CD4-positive, alpha-beta T cell treated with Interleukin-2 at 100 ng/mL for 4 hours (primary cell): Measurements from ENCODE around the gene RHOT2.

ENCODE experiments used
- DNase-seq: peaks from one replicate; pipeline ENCODE4 v3.0.0-alpha.2; 2020; ENCODE audit warnings: low spot score

The RHOT2 gene

GRCh38 chr16:632486-633335 lies 35.2 kb upstream of the RHOT2 start:
- no peak for DNase-seq

GRCh38 chr16:633336-634050 lies 34.4 kb upstream of the RHOT2 start:
- no peak for DNase-seq

GRCh38 chr16:634051-634670 lies 33.8 kb upstream of the RHOT2 start:
- DNase-seq: no peak

GRCh38 chr16:634996-635395 lies 32.9 kb upstream of the RHOT2 start:
- DNase-seq: no peak

DNA sequence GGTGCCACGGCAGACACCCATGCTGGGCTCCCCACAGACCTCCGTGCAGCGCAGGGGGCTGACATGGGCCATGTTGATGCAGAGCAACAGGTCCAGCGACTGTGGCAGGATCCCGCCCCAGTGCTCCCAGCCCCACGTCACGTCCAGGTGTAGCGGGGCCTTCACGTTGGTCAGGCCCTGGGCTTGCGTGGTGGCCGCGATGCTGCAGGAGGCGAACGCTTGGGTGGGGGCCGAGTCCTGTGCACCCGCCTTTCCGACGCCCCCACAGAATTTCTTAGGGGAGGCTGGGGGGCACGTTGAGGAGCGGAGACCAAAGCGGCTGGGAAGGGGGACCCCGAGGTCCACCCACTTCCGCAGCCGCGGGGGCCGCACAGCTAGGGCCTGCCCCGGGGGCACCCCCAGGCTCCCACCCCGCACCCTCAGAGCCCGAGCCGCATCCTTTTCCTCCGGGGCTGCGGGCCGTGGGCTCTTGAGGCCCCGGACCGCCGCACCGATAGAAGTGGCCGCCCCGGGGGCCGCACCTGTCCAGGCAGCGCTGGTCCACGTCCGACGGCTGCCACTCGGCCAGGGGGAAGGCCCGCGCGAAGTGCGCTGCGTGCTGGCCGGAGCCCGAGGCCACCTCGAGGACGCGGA lies 32.2 kb upstream of the RHOT2 start:
- DNase-seq: no peak

- peak; percentile 94 for DNase-seq
Observed at GRCh38 chr16:636206-637080, 31.5 kb upstream of the RHOT2 start, which contains the start of gene METTL26. Gene METTL26, minus strand, starts transcription at chr16:636305. Its CDS starts 15 bp downstream, at chr16:636290.

DNA sequence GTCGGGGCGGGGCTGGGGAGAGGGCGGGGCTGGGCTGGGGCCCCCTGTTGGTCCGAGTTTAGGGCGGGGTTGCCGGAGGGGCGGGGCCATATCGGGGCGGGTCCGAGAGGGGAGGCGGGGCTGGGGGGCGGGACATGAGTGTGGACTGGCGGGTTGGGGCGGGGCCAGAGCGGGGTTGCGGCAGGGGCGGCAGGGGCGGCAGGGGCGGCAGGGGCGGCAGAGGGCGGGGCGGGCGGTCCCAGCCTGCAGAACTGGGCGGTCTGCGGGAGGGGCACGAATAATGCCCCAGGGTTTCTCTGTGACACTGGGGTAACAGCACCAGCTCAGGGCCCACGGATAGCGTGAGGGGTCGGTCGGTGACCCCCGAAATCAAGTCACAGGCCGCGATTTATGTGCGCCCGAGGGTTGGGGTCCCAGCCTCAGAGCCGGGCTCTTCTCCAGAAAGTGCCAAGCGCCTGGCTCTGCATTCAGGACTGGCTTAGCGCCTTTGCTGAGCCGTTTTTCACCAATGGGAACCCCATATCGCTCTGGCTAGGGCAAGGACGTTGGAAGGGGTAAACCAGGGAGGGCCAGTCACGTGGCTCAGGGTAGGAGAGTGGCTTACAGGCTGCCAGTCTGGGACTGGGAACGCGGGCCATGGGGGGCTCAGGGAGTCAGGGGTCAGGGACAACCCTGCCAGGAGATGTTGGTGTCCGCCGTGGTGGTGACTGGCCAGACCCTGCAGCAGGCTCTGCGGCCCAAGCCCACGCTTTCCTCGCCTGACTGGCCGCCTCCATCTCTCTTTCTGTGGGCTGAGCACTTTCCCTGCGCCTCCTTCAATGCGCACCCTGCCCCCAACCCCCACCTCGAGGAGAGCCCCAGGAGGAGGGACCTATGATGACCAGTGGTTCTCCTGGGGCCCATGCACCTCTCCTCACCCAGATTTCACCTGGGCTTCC lies 30.6 kb upstream of the RHOT2 start:
- DNase-seq: peak; percentile 86

DNA sequence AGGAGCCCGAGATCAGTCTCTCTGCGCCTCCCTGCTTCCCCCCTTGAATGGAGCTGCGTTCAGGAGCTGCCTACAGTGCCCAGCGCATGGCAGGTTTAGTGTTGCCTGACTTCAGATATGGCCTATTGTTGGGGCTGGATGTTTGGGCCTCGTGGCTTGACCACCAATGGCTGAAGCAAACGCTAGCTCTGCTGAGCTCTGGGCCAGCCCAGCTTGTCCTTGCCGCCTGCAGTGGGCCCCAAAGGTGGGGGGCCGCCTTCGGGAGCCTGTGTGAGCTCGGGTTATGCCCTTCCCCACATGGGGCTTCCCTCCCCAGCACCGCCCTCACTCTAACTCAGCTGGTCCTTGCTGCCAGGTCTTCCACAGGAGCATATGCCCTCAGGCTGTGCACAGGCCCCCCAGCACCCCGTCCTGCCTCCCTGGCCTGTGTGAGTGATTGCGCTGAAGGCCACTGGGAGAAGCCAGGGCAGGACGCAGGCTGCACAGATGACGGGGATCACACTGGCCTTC lies 29.8 kb upstream of the RHOT2 start:
- no peak for DNase-seq

DNA sequence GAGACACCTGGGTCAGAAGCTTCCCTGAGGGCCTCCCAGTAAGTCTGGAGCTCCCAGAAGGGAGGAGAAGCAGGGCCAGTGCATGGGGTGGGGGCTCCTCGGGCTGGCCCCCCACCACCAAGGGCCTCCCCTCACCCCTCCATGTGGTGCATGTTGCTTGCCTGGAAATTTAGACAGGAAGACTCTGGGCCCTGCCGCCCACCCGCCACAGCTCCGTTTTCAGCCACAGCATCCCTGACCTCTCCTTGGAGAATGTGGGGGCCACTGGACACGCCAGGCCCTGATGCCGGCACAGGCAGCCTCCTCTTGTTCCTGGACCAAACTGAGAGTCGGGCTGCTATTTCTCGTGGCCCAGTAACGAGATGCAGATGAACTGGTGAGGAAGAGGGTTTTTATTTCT lies 29.1 kb upstream of the RHOT2 start:
- DNase-seq: no peak

GRCh38 chr16:640614-641013 lies 27.3 kb upstream of the RHOT2 start:
- no peak for DNase-seq

- DNase-seq: peak; percentile 57
Observed at GRCh38 chr16:641326-642188, 26.4 kb upstream of the RHOT2 start, which contains the start of gene MCRIP2. Gene MCRIP2, plus strand, starts transcription at chr16:641828. Its CDS starts 164 bp downstream, at chr16:641992.

- DNase-seq: no peak
Observed at GRCh38 chr16:642189-643049, 25.5 kb upstream of the RHOT2 start.

DNA sequence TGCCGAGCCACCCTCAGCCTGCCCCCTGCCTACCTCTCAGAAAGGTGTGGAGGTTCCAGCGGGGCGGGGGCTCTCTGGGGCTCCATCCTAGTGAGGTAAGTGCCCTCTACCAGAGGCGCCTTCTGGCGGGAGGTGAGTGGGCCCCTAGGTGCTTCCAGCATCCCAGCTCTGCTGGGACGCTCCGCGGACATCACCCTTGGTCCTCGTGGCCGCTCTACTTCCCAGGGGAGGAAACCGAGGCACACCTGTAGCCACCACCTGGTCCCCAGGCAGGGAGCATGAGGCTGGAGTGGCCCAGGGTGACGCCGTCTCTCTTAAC lies 24.9 kb upstream of the RHOT2 start:
- no peak for DNase-seq

DNA sequence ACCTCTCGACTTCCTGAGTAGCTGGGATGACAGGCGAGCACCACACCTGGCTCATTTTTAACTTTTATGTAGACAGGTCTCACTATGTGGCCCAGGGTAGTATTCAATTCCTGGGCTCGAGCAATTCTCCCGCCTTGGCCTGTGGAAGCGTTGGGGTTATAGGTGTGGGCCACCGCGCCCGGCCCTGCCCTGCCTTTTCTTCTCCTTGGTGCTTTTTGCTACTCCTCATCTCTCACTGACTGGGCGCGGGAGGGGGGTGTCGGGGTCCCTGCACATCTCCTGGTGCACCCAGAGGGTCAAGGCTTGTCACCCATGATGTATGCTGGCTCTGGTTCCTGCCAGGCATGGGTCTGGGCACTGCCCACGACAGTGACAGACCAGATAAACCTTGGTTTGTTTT lies 23.4 kb upstream of the RHOT2 start:
- no peak for DNase-seq

DNA sequence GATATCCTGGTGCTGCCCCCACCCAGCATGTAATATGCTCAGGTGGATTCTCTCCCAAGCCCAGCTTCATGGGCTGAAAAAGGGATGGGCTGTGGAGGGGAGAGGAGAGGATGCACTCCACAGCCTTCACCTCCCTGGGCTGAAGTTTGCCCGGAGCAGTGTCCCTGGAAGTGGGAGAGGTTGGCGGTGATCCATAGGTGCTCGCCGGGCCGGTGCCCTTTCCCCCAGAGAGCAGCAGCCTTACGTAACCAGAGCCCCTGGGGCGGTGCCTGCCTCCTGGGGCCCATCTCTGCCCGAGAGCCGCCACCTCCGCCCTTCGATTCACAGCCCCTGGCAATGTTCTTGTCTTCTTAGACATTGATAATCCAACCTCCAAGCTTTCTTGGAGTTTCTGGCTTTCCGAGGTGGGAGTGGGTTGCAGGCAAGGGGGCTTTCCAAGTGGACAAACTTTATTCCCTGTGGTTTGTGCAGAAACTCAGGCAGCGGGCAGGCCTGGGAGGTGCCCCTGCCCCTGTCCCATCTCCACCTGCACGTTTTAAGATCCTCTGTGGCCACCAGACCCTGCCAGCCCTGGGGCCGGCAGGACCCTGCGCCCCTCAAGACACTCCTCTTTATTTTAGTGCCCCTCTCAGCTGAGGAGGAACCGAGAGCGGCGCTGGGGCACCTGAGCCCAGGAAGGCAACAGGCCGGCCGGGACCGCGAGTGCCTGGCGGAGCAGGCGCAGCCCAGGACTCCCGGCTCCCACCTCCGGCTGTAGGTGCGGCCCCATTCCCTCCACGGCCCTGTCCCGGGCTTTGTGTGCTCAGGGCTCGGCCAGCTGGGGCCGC lies 21.9 kb upstream of the RHOT2 start:
- no peak for DNase-seq

DNA sequence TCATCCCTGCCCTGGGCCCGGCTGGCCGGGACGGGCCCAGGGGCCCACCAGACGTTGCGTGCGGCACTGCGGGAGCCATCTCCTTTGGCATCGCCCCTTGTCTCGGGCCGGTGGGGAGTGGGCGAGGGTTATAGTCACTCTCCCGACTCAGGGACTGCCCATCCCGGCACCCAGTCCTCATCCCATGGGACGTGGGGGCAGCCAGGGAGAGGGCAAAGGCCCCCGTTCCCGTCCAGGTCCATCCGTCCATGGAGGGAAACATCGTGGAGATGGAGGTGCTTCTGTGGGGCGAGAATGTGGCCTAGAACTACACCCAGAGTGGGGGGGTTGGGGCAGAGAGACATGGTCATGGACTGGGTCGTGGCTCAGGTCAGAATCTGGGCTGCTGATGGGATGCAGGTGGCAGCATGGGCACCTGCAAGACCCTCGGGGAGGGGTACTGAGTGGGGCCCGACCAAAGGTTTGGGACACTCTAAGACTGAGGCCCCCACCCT lies 21.2 kb upstream of the RHOT2 start:
- no peak for DNase-seq
